Jurkat, Clone E6-1 (cell line): ENCODE data around the gene TGM3.

Experiments
- DNase-seq: peaks from one replicate; pipeline ENCODE4 v3.0.0-alpha.2; 2011; ENCODE audit warnings: low read depth, low spot score
- H3K4me3 ChIP-seq: 2 replicates; pipeline ENCODE4 v1.5.1; 2011; ENCODE audit warnings: mild to moderate bottlenecking, low read length, control low read depth, moderate library complexity

TGM3 gene

DNA sequence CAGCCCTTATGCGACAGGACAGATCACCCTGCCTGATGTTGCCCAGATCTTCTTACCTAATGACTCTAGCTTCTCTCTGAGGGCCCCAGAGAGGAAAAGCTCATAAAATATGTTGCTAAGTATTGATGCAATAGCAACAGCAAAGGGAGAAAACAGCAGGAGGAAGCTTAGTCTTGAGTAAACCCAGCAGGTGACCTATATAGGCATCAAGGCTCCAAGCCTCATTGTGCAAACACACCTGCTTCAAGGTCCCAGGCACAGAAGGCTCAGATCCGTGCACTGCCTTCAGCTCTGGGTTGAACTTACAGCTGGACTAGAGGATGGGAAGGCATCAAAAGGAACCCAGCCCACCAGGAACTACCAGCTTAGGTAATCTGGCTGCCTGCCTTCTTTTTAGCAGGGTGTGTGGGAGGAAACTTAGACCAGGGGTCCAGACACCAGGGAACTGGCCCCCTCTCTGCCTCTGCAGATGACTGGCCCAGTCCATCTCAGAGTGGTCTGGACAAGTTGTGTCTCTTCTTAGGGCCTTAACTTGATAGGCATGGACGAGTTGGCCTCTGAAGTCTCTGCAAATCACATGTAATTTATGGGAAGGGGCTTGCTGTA is 34.4 kb downstream of the TGM3 start:
- DNase-seq, result no peak

DNA sequence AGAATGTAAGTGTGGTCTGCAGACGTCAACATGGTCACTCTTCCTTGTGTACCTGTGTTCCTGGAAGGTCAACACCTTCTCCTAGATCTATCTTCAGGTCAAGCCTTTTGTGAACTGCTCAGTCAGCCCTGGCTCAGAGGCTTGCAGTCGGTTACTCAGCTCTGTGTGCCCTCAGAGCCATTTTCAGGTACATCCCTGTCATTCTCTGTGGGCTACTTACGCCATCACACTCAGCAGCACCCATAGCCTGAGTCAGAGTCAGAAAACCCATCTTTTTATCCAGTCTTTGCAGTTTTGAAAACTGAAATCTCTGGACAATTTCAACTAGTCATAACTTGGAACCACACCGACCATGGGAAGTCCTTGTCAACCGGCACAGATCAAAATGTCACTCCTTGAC is 35.3 kb downstream of the TGM3 start:
- H3K4me3 ChIP-seq, result no peak overlapping the region
- no peak for DNase-seq

More for the DNA sequence above, 34.4 kb downstream of the TGM3 start:
- H3K4me3 ChIP-seq, result no peak overlapping the region

DNA sequence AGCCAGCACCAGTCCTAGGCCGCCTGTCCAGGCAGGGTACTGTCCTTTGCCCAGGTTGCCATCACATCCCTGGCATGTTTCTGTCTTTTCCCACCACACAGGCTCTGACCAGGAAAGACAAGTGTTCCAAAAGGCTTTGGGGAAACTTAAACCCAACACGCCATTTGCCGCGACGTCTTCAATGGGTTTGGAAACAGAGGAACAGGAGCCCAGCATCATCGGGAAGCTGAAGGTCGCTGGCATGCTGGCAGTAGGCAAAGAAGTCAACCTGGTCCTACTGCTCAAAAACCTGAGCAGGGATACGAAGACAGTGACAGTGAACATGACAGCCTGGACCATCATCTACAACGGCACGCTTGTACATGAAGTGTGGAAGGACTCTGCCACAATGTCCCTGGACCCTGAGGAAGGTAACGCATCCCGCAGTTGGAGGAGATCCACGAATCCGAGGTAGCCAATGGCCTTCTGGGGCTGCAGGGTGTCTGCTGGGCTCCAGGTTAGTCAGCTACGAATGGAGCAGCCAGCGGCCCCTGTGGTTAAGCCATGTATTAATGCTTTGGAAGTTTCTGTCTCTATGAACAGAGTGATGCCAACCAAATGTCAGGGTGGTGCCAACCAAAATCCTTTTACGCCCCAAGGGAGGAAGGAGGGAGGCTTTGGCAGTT is 36.2 kb downstream of the TGM3 start:
- DNase-seq, result no peak
- H3K4me3 ChIP-seq, result no peak overlapping the region

DNA sequence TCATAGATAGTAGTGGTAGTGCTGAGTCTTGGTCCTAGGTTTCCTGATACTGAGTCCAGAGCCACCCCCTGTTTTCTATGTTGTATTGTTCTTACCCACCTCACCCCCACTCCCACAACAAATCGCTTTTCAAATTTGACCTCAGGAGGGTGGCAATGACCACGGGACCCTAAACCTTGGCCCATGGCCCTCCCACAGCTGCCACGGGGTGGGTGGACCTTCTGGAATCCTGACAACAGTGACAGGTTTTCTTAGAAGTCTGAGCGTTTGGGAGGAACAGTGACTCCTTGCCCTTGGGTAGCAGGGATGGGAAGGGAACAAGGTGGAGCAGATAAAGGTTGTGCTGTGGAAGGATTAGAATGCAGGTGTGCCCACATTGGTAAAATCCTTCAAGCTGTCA is 36.9 kb downstream of the TGM3 start:
- DNase-seq, result no peak
- H3K4me3 ChIP-seq, result no peak overlapping the region

DNA sequence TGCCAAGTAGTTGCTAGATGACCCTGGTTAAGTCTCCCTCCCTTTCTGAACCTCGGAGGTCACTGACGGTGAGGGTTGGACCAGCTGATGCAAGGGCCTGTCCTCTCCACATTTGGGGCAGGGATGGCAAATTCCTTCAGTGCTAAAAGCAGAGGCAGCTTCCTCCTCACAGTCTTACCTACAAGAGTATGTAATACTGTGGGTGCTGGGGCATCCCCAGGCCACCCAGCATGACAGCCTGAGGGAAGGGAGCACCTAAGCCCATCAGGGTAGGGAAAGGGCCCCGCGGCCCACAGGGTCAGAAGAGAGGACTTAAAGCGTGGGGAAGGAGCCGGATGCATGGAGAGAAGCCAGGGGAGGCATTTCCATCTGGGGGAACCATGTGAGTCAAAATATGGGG is 38.0 kb downstream of the TGM3 start:
- no peak overlapping the region for H3K4me3 ChIP-seq
- no peak for DNase-seq

DNA sequence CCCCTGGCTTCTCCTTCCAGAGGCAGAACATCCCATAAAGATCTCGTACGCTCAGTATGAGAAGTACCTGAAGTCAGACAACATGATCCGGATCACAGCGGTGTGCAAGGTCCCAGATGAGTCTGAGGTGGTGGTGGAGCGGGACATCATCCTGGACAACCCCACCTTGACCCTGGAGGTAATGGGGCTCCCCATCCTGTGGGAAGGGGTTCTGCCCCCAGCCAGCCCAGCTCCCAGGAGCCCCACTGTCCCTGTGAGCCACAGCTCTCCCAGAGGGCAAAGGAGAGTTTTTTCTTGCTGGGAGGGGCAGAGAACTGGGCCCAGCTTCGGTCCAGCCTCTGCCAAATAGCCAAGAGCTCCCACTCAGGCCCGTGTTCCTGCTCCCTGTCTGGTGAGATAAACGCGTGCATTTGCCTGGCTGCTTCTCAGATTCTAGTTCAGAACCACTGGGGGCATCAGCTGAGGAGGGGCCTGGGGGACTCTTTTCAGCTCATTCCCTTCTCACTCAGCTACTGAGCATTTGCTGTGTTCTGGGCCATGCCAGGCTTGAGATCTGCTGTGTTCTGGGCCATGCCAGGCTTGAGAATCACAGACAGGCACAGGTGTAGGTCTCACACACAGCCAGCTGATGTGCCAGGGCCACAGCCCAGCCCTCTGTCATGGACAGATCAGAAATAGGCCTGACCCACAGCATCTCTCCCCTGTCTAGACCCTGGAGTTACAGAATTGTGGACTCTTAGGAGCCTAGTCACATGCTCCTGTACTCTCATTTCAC is 39.5 kb downstream of the TGM3 start:
- no peak for DNase-seq
- H3K4me3 ChIP-seq, result no peak overlapping the region

DNA sequence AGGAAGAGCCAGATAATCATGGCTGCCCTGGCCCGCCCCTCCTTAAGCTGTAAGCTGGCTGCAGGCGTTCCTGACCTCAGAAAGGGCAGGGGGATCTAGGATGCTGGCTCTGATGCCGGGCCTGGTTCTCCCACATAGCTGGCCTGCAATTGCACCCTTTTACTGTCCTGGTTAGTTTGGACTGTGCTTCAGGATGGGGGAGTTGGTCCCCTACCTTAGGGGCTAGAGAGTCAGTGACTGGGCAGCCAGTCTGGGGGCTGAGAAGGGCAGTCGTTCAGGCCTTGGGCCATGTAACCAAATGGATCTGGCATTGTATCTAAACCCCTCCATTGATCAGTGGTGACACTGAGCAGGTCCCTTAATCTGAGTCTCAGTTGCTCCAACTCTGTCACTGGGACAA is 40.7 kb downstream of the TGM3 start:
- H3K4me3 ChIP-seq, result no peak overlapping the region
- no peak for DNase-seq

DNA sequence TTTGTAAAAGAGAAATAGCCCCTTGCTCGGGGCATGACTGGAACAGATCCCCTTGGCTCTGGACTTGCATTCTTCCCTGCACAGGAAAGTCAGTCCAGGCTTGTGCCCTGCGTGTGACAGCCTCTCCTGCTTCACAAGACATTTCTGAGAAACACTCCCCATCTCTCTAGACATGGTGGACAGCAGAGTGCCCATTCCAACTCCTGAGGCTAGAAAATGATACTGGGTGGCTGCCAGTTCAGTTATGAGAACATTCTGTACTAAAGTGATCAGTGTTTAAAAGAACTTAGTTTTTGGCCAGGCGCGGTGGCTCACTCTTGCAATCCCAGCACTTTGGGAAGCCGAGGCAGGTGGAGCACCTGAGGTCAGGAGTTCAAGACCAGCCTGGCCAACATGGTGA is 41.3 kb downstream of the TGM3 start:
- DNase-seq, result no peak
- no peak overlapping the region for H3K4me3 ChIP-seq

DNA sequence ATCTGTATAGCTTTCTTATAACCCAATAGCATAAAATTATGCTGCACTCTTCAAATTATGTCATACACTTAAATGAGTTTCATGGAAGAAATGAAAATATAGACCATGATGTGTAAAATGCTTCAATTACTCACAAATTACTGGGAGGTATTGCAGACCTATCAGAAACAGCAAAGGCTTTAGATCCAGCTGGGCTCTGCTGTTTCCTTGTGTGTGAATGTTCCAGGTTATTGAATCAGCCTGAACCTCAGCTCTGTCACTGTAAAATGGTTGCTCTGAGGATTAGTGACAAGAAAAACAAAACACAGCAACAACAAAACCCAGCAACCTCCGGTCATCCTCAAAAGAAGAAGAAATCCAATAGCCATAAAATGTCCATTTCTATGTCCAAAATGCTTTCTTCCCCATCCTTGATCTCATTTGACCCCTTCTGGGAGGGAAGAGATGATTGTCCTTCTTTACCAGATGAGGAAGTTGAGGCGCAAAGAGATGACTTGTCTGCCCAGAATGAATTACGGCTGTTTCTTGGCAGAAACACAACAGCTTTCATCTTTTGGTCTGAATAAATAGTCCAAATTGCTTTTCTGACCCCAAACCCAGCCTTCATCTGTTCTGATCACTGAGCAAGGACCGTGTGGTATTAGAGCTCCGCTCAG is 42.7 kb downstream of the TGM3 start:
- H3K4me3 ChIP-seq, result no peak overlapping the region
- DNase-seq, result no peak

DNA sequence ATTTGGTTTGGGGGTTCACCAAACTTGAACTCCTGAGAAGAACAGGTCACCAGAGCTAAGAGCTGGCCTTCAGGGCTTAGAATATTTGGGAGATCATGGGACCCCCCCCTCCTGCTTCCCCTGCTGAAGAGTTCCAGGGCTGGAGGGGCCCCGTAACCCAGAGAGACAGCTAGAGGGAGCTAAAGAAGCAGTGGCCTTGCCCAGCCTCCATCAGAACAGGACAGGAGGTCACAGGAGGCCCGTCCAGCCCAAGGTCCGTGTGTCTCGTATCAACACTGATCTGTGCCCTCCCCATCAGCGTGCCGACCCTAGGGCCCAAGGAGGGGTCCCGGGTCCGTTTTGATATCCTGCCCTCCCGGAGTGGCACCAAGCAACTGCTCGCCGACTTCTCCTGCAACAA is 44.3 kb downstream of the TGM3 start:
- DNase-seq, result no peak

DNA sequence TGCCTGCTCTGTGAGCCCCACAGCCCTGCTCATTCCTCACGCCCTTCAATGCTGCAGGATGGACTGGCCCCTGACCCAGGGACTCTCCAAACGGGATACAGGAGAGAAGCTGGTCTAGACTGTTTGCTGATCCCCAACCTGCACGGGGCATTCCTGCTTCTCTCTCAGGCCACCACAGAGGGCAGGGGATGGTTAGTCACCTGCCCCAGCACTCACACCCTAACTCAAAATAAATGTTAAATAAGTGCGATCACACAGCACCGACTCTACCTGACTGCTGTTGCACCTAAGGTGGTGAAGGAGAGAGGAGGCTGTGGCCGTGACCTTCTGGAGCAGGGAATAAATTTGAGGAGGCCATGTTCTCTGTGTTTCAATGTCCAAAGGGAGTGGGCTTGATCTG is 45.0 kb downstream of the TGM3 start:
- no peak for DNase-seq
- H3K4me3 ChIP-seq, result no peak overlapping the region

More for the DNA sequence above, 44.3 kb downstream of the TGM3 start:
- H3K4me3 ChIP-seq, result no peak overlapping the region

DNA sequence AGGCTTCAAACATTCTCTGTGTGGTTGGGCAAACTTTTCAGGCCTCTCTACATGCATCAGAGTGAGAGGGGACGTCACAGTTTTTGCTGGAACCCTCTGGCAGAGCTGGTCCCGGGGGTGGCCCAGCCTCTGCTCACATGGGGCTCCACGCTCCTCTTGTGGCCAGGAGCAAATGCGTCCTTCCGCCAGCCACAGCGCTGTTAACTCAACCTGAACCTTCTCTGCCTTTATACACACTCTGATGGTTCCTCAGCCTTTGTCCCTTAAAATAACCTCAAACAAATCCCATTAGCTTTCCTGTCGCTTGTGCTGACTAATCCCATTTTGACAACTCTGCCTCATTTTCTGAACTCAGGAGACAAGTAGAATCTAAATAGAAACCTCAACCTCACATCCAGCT is 45.5 kb downstream of the TGM3 start:
- no peak overlapping the region for H3K4me3 ChIP-seq
- DNase-seq, result no peak

DNA sequence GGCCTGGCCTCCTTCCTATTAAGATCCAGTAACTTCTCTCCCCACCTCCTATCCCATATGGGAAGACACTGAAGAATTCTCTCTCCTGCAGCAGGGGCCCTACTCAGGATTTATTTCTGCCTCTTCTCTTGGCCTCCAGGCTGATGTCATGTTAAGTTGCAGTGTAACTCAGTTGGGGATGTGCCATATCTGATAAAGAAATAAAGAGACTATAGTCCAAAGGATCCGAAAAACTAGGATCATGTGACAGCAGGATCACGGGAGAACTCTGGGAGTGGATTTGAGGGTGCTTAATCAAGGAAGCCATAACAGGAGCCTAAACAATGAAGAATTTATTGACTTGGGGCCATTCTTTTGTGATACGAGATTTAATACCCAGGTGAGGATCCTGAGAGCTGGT is 46.4 kb downstream of the TGM3 start:
- no peak overlapping the region for H3K4me3 ChIP-seq
- no peak for DNase-seq

DNA sequence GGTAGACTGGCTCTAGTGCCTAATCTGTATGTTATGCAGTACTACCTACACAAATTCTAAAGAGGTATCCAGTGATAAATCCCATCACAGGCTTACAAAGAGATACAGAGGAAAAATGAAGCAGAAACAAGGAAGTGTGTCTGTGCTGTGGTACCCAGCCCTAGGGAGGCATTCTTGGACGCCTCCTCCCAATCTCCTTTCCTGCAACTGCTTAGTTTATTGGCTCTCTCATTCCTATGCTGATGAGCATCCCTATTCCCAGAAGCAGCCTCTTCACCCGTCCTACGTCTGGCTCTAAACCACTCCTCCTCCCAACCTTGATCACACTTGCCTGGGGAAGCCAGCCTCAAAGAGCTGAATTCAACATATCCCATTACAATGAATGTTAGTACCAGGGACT is 50.4 kb downstream of the TGM3 start:
- H3K4me3 ChIP-seq, result no peak overlapping the region
- DNase-seq, result no peak

DNA sequence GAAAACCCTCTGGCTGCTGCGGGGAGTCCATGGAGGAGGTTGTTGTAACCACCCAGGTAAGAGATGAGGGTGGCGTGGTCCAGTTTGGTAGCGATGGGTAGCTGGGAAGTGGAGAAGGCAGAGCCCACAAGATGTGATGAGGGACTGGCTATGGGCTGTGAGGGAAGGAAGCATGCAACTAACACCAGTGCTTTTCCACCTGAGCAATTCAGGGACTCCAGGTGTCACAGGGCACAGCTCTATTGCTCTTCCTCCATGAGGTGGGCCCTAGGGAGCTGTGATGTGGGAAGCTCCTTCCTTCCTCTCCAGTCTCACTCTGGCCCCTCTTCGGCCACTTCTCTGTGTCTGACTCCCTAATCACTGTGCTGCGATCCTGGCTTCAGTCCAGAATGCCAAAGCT is 52.5 kb downstream of the TGM3 start:
- no peak for DNase-seq
- H3K4me3 ChIP-seq, result no peak overlapping the region

DNA sequence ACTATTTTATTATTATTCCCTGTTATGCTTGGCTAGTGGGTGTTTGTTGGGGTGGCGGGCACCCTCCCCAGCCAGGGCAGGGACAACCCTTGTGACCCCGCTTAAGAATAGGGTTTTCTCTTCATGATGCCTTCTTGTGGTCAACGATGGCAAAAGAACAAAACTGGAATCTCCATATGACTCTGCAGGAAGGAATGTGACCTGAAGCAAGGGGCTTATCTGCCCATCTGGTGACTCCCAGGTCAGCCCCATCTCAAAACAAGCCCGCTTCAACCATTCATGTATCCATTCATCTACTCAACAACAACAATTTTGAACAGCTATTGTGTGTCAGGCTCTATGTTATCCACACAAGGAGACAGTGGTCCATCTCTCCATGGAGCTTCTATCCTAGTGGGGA is 54.0 kb downstream of the TGM3 start:
- H3K4me3 ChIP-seq, result no peak overlapping the region
- no peak for DNase-seq

DNA sequence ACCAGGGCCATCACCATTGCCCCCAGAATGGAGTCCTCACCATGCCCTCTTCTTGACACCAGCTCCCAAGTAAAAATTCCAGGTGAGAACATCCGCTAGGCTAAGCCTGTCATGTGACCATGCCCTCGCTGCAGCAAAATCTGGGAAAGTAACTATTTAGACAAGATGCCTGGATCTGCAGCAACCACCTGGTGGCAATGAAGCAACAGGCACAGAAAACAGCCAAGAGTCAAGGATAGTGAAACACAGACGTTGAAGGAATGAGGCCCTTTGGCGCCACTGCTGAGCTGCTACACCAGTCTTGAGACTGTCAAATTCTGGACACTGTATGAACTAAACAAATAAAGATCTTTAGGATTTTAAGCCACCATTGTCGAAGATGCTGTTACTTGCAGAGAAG is 54.8 kb downstream of the TGM3 start:
- DNase-seq, result no peak

DNA sequence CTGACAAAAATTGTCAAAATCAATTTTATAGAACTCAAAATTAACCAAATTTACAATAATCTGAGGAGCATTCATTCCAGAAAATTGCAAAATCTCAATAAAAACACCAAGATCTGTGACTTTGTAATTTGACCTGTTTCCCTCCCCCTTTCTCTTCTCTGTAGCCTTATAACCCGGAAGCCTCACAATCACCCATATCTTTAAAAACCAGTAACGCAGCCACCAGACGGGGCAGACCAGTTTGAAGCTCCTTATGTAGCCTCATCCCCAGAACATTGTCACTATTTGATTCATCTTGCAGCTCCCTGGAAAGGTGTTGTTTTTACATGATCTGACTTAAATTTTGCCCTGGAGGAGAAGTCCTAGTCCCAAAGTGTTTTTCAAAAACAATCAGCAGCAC is 57.4 kb downstream of the TGM3 start:
- H3K4me3 ChIP-seq, result no peak overlapping the region
- peak; percentile 3 for DNase-seq

More for the DNA sequence above, 54.8 kb downstream of the TGM3 start:
- no peak overlapping the region for H3K4me3 ChIP-seq

DNA sequence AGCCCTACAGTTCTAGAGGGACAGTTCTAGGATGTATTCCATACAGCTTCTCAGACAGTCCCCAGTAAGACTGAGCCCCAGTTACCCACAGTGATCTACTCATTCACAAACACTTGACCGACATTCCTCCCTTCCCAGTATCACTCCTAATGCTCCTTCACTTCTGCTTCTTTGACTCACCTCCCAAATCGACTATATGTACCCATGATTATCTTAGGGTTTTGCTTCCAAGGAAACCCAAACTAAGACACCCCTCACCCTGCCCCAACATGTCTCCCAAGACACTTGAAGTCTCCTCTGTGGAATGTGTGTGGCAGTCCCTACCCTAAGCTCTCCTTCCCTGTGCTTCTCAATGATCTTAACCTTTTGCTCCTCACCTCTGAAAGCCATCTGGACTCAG is 61.3 kb downstream of the TGM3 start:
- DNase-seq, result no peak
- H3K4me3 ChIP-seq, result no peak overlapping the region

DNA sequence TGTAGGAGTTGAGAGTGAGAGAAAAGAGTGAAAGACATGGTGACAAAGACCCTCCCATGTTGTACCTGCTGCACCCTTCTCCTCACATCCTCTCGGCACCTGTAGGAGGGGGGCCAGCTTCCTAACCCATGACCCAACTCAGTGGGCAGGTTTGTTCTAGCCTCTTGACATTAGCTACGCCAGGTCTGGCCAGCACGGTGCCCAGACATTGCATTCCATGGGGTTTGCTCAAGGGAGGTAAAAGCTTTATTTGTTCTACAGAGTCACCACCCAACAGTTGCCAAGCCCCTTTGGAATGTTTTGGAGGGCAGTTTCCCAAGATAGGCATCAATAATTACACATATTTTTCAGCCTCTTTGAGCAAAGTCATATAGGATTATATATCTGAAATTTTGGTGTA is 62.2 kb downstream of the TGM3 start:
- DNase-seq, result no peak

More for the DNA sequence above, 62.2 kb downstream of the TGM3 start:
- no peak overlapping the region for H3K4me3 ChIP-seq
